AG09319 (cell line): Measurements from ENCODE around the gene MPEG1.
A peak's percentile ranks its signal among the peaks of the same experiment; 100 is the strongest.

Experiments
- DNase-seq: peaks from one replicate; pipeline ENCODE4 v3.0.0-alpha.2; 2010; ENCODE audit warnings: low read depth; ENCODE audit errors: extremely low read depth
- TF ChIP-seq, protein P1 (sequence below): IDR thresholded peaks from 2 replicates; pipeline ENCODE4 v1.5.1; 2011; ENCODE audit warnings: low read depth, mild to moderate bottlenecking, inconsistent platforms, low read length, moderate library complexity

MPEG1 gene

DNA sequence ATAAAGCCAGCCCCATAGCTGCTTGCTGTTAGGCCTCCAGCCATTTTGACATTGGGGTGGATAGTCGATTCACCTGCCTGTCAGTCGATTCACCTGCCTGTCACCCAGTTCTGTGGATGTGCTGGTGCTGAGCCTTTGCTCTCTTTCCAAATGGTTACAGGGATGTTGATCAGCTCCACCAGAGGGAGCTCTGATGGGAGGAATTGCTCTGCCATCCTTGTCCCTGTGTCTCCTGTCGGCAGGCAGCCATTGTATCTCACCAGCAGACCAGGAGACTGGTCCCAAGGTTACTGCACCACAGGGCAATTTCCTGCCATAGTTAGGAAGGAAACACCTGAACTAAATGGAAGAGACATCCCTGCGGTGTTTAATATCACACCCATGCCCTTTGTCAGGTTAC, 6.1 kb downstream of the MPEG1 start:
- TF ChIP-seq, protein P1, sequence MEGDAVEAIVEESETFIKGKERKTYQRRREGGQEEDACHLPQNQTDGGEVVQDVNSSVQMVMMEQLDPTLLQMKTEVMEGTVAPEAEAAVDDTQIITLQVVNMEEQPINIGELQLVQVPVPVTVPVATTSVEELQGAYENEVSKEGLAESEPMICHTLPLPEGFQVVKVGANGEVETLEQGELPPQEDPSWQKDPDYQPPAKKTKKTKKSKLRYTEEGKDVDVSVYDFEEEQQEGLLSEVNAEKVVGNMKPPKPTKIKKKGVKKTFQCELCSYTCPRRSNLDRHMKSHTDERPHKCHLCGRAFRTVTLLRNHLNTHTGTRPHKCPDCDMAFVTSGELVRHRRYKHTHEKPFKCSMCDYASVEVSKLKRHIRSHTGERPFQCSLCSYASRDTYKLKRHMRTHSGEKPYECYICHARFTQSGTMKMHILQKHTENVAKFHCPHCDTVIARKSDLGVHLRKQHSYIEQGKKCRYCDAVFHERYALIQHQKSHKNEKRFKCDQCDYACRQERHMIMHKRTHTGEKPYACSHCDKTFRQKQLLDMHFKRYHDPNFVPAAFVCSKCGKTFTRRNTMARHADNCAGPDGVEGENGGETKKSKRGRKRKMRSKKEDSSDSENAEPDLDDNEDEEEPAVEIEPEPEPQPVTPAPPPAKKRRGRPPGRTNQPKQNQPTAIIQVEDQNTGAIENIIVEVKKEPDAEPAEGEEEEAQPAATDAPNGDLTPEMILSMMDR, result peak; percentile 61
- DNase-seq, result no peak

DNA sequence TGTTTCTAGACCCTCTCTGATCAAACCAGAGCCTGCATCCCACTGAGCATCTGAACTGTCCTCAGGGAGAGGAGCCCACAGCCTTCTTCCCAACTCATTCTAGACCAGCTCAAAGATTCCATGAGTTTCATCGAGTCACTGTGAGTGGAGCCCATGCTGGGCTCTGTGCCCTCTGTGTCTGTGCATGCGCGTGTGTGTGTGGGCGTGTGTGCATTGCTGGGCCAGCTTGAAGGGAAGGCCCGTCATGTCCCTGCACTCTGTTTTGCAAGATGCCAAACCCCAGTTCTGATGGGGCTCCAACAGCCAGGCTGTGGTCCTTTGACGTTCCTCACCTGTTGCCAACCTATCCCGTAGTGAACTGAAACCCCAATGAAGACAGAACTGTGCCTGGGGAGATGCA, 7.1 kb downstream of the MPEG1 start:
- no peak for DNase-seq
- TF ChIP-seq, protein P1, result no peak

DNA sequence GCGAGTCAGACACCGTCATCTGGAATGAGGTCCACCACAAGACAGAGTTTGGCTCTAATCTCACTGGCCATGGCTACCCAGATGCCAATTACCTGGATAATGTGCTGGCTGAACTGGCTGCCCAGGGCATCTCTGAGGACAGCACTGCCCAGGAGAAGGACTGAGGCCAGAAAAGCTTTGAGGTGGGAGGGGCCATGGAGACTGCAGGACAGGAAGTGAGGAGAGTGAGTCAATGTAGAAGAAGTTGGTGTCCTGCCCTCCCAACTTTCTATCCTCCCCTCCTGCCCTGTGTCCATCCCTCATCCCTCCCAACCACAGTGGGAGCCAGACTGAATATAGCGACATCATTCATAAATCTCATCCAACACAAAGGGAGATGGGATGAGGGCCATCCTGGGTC, 8.0 kb downstream of the MPEG1 start:
- DNase-seq, result no peak
- TF ChIP-seq, protein P1, result no peak

DNA sequence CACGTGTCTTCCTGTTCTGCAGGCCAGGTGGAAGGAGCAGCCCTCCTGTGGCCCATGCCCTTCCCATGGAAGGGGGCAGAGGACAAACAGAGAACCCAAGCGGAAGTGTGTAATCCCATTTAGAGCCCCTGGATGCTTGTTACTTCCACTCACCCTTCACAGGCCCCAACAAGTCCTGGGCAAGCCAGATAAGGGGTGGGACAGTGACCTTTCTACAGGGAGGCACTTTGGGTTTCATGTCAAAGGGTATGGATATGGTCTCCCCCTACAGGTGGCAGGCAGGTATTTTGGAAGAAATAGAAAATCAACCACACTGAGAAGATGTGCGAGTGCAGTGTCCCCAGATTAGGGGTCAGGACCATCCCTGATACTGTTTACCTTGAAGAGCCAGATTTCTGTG, 11.4 kb downstream of the MPEG1 start:
- no peak for DNase-seq
- TF ChIP-seq, protein P1, result no peak; the same call in 1 of the 2 replicates

DNA sequence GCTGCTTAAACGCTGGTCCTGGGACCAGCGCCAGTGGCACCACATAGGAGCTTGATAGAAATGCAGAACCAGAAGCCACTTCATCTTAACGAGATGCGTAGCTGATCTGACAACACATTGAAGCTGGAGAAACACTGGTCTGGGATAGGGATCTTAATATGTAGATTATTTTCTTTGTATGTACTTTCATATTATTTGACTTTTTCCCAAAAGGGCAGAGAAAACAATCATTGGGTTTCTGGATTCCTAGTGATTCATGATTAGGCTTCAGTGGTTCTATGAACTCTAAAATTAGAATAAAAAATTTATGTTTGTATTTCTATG, 12.3 kb downstream of the MPEG1 start:
- no peak for DNase-seq
- TF ChIP-seq, protein P1, result no peak

DNA sequence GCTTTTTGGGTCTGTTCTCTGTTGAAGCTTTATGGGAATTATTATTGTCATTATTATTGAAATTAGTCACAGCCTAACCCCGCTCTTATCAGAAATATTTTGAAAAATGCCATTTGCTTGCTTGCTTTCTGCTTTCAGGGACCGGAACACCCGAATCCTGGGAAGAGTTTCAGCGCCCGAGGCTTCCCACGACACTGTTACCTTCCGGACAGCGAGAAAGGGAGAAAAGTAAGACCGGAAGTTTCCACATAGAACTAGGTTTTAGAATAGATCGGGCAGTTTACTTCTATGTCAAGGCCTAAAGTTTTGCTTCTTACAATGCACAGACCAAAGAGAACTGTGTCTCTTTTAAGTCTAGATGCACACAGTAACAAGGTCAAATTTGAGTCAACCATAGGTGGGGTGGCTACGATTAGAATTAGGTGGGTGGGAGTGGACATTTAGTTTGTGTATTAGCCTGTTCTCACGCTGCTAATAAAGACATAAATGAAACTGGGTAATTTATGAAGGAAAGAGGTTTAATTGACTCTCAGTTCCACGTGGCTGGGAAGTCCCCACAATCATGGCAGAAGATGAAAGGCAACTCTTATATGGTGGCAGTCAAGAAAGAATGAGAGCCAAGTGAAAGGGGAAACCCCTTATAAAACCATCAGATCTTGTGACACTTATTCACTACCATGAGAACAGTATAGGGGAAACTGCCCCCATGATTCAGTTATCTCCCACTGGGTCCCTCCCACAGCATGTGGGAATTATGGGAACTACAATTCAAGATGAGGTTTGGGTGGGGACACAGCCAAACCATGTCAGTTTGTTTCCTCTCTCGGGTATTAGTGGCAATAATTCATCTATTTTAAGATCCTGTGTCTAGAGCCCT, 12.9 kb downstream of the MPEG1 start:
- no peak for DNase-seq
- TF ChIP-seq, protein P1, result no peak

DNA sequence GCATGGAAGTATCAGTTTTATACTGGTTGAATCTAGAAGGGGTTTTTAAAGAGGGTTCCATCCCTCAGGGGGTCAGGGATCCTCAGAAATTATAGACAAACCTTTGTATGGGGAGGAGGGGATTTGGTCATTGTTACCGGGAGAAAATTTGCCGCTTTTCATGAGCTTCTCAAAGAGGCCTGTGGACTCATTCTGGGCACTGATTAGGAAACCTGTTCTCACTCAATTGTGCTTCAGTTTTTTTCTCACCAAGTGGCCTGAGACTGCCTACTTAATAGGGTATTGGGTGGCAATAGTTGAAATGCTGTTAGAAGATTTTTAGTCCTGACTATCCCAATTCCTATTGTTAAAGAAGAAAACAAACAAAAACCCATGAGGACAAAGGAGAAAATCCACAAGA, 14.0 kb downstream of the MPEG1 start:
- TF ChIP-seq, protein P1, result no peak
- no peak for DNase-seq
